ENCODE data around the gene SH3GL3.

Gene SH3GL3

GRCh38 chr15:83626171-83626802 lies 179.1 kb downstream of the SH3GL3 start:
- no peak for FAIRE-seq

GRCh38 chr15:83631534-83631933 lies 184.4 kb downstream of the SH3GL3 start:
- no peak for FAIRE-seq

GRCh38 chr15:83643201-83643600 lies 196.1 kb downstream of the SH3GL3 start:
- FAIRE-seq = no peak

- FAIRE-seq = no peak
These were observed 197.3 kb downstream of the SH3GL3 start for GRCh38 chr15:83644439-83644838.

GRCh38 chr15:83650831-83651230 lies 203.7 kb downstream of the SH3GL3 start:
- FAIRE-seq = no peak

- no peak for FAIRE-seq
These were observed 204.4 kb downstream of the SH3GL3 start for GRCh38 chr15:83651541-83651940.

- FAIRE-seq = no peak
These were observed 205.6 kb downstream of the SH3GL3 start for GRCh38 chr15:83652626-83653204.

- no peak for FAIRE-seq
These were observed 206.1 kb downstream of the SH3GL3 start for GRCh38 chr15:83653288-83653638.

- FAIRE-seq = no peak
These were observed 206.7 kb downstream of the SH3GL3 start, which contains the start of gene ADAMTSL3 for GRCh38 chr15:83653639-83654378. Gene ADAMTSL3, plus strand, starts transcription at chr15:83654123. Its CDS starts 1,639 bp downstream, at chr15:83655762.

- no peak for FAIRE-seq
These were observed 207.5 kb downstream of the SH3GL3 start for GRCh38 chr15:83654379-83655236.

GRCh38 chr15:83655237-83655616 lies 208.1 kb downstream of the SH3GL3 start:
- FAIRE-seq = no peak

- no peak for FAIRE-seq
These were observed 209.1 kb downstream of the SH3GL3 start for GRCh38 chr15:83656192-83656591.

GRCh38 chr15:83656943-83657528 lies 209.9 kb downstream of the SH3GL3 start:
- FAIRE-seq = no peak

GRCh38 chr15:83657549-83657948 lies 210.4 kb downstream of the SH3GL3 start:
- FAIRE-seq = no peak

- FAIRE-seq = no peak
These were observed 211.6 kb downstream of the SH3GL3 start for GRCh38 chr15:83658430-83659416.

GRCh38 chr15:83659417-83659812 lies 212.3 kb downstream of the SH3GL3 start:
- no peak for FAIRE-seq

- no peak for FAIRE-seq
These were observed 218.3 kb downstream of the SH3GL3 start for GRCh38 chr15:83665480-83665879.

All from G401.6 (cell line).